ENCODE data around the gene CDH4. TPM values are rescaled to one million over a fixed set of nuclear protein-coding genes. Genes with fewer than 3 reads are reported as not detected.

Gene CDH4
- total and polyA plus RNA-seq, 2 of the 13 experiments (the other 11 are each of a cell fraction or from before 2014, with no cell fraction given), result not detected

DNA sequence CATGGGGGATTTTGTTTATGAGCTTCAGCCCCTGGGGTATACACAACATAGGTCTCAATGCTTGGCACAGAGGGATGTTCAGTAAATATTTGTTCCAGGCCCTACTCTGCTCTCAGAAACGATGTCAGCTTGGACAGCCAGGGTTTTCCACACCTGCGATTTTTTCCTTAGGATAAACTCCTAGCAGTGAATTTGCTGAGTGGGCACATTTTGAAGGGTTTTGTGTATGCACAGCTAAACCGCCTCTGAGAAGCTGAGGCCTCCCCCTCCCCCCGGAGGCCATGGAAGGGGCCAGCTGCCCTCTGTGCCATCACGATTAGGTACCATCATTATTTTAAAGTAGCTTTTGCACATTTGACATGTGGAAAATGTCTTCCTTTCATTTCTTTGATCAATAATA is 614.1 kb downstream of the CDH4 start (continued):
- TF ChIP-seq, protein P1, sequence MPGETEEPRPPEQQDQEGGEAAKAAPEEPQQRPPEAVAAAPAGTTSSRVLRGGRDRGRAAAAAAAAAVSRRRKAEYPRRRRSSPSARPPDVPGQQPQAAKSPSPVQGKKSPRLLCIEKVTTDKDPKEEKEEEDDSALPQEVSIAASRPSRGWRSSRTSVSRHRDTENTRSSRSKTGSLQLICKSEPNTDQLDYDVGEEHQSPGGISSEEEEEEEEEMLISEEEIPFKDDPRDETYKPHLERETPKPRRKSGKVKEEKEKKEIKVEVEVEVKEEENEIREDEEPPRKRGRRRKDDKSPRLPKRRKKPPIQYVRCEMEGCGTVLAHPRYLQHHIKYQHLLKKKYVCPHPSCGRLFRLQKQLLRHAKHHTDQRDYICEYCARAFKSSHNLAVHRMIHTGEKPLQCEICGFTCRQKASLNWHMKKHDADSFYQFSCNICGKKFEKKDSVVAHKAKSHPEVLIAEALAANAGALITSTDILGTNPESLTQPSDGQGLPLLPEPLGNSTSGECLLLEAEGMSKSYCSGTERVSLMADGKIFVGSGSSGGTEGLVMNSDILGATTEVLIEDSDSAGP (CRISPR knock-in tag; IDR thresholded peaks at IDR 0.05; ENCODE audit: borderline replicate concordance), result no peak
- peak; percentile 100 for TF ChIP-seq MAFK (conservative IDR thresholded peaks at IDR 0.05 in 1 of 2, IDR thresholded peaks at IDR 0.05 in 1 of 2; ENCODE audit: low read length in 2 of 2)
- no peak for TF ChIP-seq ZNF24 (IDR thresholded peaks at IDR 0.05)
- no peak for TF ChIP-seq RFXAP (CRISPR knock-in tag; IDR thresholded peaks at IDR 0.05; ENCODE audit: borderline replicate concordance)
- TF ChIP-seq, protein P2, sequence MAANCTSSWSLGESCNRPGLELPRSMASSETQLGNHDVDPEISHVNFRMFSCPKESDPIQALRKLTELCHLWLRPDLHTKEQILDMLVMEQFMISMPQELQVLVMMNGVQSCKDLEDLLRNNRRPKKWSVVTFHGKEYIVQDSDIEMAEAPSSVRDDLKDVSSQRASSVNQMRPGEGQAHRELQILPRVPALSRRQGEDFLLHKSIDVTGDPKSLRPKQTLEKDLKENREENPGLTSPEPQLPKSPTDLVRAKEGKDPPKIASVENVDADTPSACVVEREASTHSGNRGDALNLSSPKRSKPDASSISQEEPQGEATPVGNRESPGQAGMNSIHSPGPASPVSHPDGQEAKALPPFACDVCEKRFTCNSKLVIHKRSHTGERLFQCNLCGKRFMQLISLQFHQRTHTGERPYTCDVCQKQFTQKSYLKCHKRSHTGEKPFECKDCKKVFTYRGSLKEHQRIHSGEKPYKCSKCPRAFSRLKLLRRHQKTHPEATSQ (CRISPR knock-in tag; IDR thresholded peaks at IDR 0.05; ENCODE audit: borderline replicate concordance), result no peak
- TF ChIP-seq SMARCC2 (IDR thresholded peaks at IDR 0.05), result no peak
- TF ChIP-seq ATRX (CRISPR knock-in tag; IDR thresholded peaks at IDR 0.05; ENCODE audit: borderline replicate concordance), result no peak
- TF ChIP-seq ZFP82 (CRISPR knock-in tag; IDR thresholded peaks at IDR 0.05; ENCODE audit: borderline replicate concordance), result no peak
- no peak for TF ChIP-seq ZNF260 (CRISPR knock-in tag; IDR thresholded peaks at IDR 0.05; ENCODE audit: borderline replicate concordance, low read depth)
- TF ChIP-seq ARNT (IDR thresholded peaks at IDR 0.05), result no peak
- no peak for TF ChIP-seq THAP9 (CRISPR knock-in tag; IDR thresholded peaks at IDR 0.05; ENCODE audit: borderline replicate concordance)
- no peak for TF ChIP-seq RAD51 (IDR thresholded peaks at IDR 0.05; ENCODE audit: borderline replicate concordance)

Data from HepG2 (cell line).